K562 (cell line): Measurements from ENCODE around the gene PRKCE. TPM values are rescaled to one million over a fixed set of nuclear protein-coding genes. Genes with fewer than 3 reads are reported as not detected.

ENCODE experiments used
- ATAC-seq: fragments of 200-7000 bp; cut with Tn5 transposase; 3 replicates; pipeline ENCODE4 v1.9.1; 2020; ENCODE audit warnings: moderate library complexity
- BruUV-seq: library from RNA; stranded (reverse); fragments of 400-500 nt; replicated peaks from 2 replicates; lab custom pipeline; 2021; lab: Mats Ljungman, UMichigan
- CTCF ChIA-PET: fragments of 300-600 bp; formaldehyde crosslinking; extraction: SDS; loops from one replicate; lab custom pipeline; 2021; ENCODE audit warnings: low intra/inter-chr PET ratio; lab: Yijun Ruan, JAX
- POLR2A ChIA-PET: fragments of 300-600, 350-650 bp; sonication (Branson Sonifier 250); formaldehyde crosslinking; extraction: SDS; loops from one replicate; lab custom pipeline; 2021; ENCODE audit warnings: antibody characterized with exemption, inconsistent platforms; lab: Yijun Ruan, JAX
- DNase-seq, 4 experiments: peaks; one replicate each; pipeline versions ENCODE4 v3.0.0 to v3.0.0-alpha.2; 2011 to 2018; ENCODE audit warnings: low spot score in 3 of 4, mixed read lengths in 3 of 4; ENCODE audit errors: extremely low read depth in 1 of 4
- FAIRE-seq: peaks from 2 replicates; lab custom pipeline; 2011; peaks lifted over from hg19 to GRCh38; lab: Jason Lieb, UNC
- H2AFZ ChIP-seq: 2 replicates; pipeline ENCODE4 v1.6.0; 2011; ENCODE audit warnings: low read depth, low read length, control low read depth, inconsistent platforms
- H3K27ac ChIP-seq: fragments of 200-600 bp; 3 replicates; pipeline ENCODE4 v1.8.0; 2011; ENCODE audit warnings: low read depth, mild to moderate bottlenecking, control low read depth, inconsistent platforms, low read length, moderate library complexity, mixed read lengths; ENCODE audit errors: extremely low read depth
- H3K27me3 ChIP-seq, 2 experiments: fragments of 300-600 bp in 1 of 2; 2 replicates in 1 of 2; 3 replicates in 1 of 2; pipeline versions ENCODE4 v1.6.0 to v1.8.0; 2011; ENCODE audit warnings: inconsistent platforms in 2 of 2, low read length in 2 of 2, mild to moderate bottlenecking in 1 of 2, mixed read lengths in 1 of 2, moderate library complexity in 1 of 2; ENCODE audit not compliant: control insufficient read depth in 2 of 2, insufficient read depth in 2 of 2
- H3K36me3 ChIP-seq: fragments of 300-600 bp; 3 replicates; pipeline ENCODE4 v1.8.0; 2011; ENCODE audit warnings: mild to moderate bottlenecking, low read length, inconsistent platforms; ENCODE audit not compliant: control insufficient read depth, insufficient read depth
- H3K4me1 ChIP-seq, 2 experiments: fragments of 200-600 bp in 1 of 2; replicated peaks in 1 of 2; 2 replicates in 1 of 2; 3 replicates in 1 of 2; pipeline versions ENCODE4 v1.5.1 to v1.8.0; 2011; ENCODE audit warnings: inconsistent platforms in 2 of 2, low read length in 2 of 2, mild to moderate bottlenecking in 1 of 2, mixed read lengths in 1 of 2, moderate library complexity in 1 of 2; ENCODE audit not compliant: control insufficient read depth in 2 of 2, insufficient read depth in 2 of 2
- H3K4me2 ChIP-seq: 2 replicates; pipeline ENCODE4 v1.6.1; 2011; ENCODE audit warnings: low read length, control low read depth, inconsistent platforms, mixed read lengths; ENCODE audit not compliant: insufficient read depth
- H3K4me3 ChIP-seq: fragments of 200-600 bp; sonication (generic), shearing (Covaris generic); 2 replicates; pipeline ENCODE4 v1.5.1; 2016; ENCODE audit warnings: control low read depth, inconsistent platforms
- H3K79me2 ChIP-seq: fragments of 200-600 bp; 3 replicates; pipeline ENCODE4 v1.8.0; 2011; ENCODE audit warnings: low read length, inconsistent platforms; ENCODE audit not compliant: control insufficient read depth, insufficient read depth
- H3K9ac ChIP-seq, 2 experiments: 2 replicates each; pipeline versions ENCODE4 v1.6.0 to v1.6.1; 2011; ENCODE audit warnings: low read depth in 2 of 2, low read length in 2 of 2, control low read depth in 1 of 2, inconsistent platforms in 1 of 2, mild to moderate bottlenecking in 1 of 2, mixed read lengths in 1 of 2; ENCODE audit not compliant: insufficient read depth in 1 of 2
- H3K9me1 ChIP-seq: one replicate; pipeline ENCODE4 v1.6.0; 2011; ENCODE audit warnings: inconsistent platforms, mild to moderate bottlenecking, low read length, moderate library complexity; ENCODE audit not compliant: control insufficient read depth, insufficient read depth
- H3K9me3 ChIP-seq: replicated peaks from 2 replicates; pipeline ENCODE4 v1.5.1; 2011; ENCODE audit warnings: low read depth, low read length, inconsistent platforms; ENCODE audit not compliant: control insufficient read depth, insufficient read depth
- H4K20me1 ChIP-seq: replicated peaks from 2 replicates; pipeline ENCODE4 v1.6.1; 2011; ENCODE audit warnings: low read length, inconsistent platforms, mixed read lengths; ENCODE audit not compliant: control insufficient read depth, insufficient read depth
- FOSL1 ChIP-seq: fragments of 200-800 bp; sonication (Bioruptor generic); conservative IDR thresholded peaks from 2 replicates; pipeline ENCODE4 v1.6.1; 2016; ENCODE audit warnings: missing genetic modification characterization, missing compliant biosample characterization
- OTX1 ChIP-seq: fragments of 450-650 bp; formaldehyde crosslinking; IDR thresholded peaks from 2 replicates; pipeline ENCODE4 v1.4.0; 2022; ENCODE audit warnings: mild to moderate bottlenecking
- SIX5 ChIP-seq, 2 experiments: IDR thresholded peaks; 2 replicates each; pipeline ENCODE4 v1.6.1; 2011; ENCODE audit warnings: low read length in 2 of 2, borderline replicate concordance in 1 of 2, low read depth in 1 of 2, mild to moderate bottlenecking in 1 of 2, moderate library complexity in 1 of 2; ENCODE audit not compliant: insufficient read depth in 1 of 2
- SMC3 ChIP-seq: conservative IDR thresholded peaks from 2 replicates; pipeline ENCODE4 v1.6.1; 2011; ENCODE audit warnings: low read depth, low read length, improper control_type of control experiment; ENCODE audit not compliant: insufficient read depth
- SPI1 ChIP-seq: IDR thresholded peaks from 2 replicates; pipeline ENCODE4 v1.6.1; 2011; ENCODE audit warnings: low read depth, low read length, control low read depth, borderline replicate concordance
- ZKSCAN8 ChIP-seq: fragments of 200-800 bp; sonication (Bioruptor generic); IDR thresholded peaks from 2 replicates; pipeline ENCODE4 v1.6.1; 2016; ENCODE audit warnings: missing genetic modification characterization, missing compliant biosample characterization
- ZNF695 ChIP-seq: fragments of 450-650 bp; formaldehyde crosslinking; IDR thresholded peaks from 2 replicates; pipeline ENCODE4 v1.4.0; 2020; ENCODE audit warnings: mild to moderate bottlenecking, moderate library complexity
- WGBS: fragments of 100-300 bp; shearing (Covaris generic); methylation state at CpG from one replicate; pipeline ENCODE4 v1.1.6; 2016; ENCODE audit warnings: low coverage, mixed read lengths; ENCODE audit not compliant: insufficient coverage; ENCODE audit errors: missing lambda C conversion rate; 5-methylcytosine and 5-hydroxymethylcytosine counted together
- in situ Hi-C: fragments of 300-500 bp; cut with MboI; formaldehyde crosslinking; loops from 4 replicates; pipeline ENCODE4 v1.15.0; 2018; ENCODE audit warnings: inconsistent platforms, mixed read lengths
- intact Hi-C: fragments of 100-400 bp; cut with micrococcal nuclease; formaldehyde crosslinking; loops from 2 replicates; pipeline ENCODE4 v1.14.2; 2022
- polyA plus RNA-seq, 8 experiments: library from polyadenylated mRNA; depleted of rRNA in 4 of 8; stranded (reverse) in 5 of 8; unstranded in 3 of 8; fragments of >200 nt; fragmentation: Nextera tagmentation in 2 of 8; fragmentation: Illumina TruSeq in 1 of 8; extraction: Ambion mirVana in 2 of 8; extraction: Trizol in 1 of 8; gene quantifications; 2 replicates each; pipeline versions ENCODE4 v1.2.1 to v1.2.3, GENCODE V29; 2011 to 2014; ENCODE audit warnings: inconsistent platforms in 1 of 8, missing spikeins in 1 of 8
- total RNA-seq, 7 experiments: library from RNA; depleted of rRNA in 6 of 7; stranded (reverse); fragments of >200 nt in 6 of 7; fragmentation: Illumina TruSeq in 2 of 7; extraction: Trizol in 2 of 7; gene quantifications; 2 replicates each; pipeline versions ENCODE4 v1.2.1 to v1.2.3, GENCODE V29; 2011 to 2021; ENCODE audit warnings: low replicate concordance in 1 of 7

The PRKCE gene
- total and polyA plus RNA-seq, 9 of the 15 experiments (the other 6 are each of a cell fraction or from before 2014, with no cell fraction given): 0.06 to 1.0 (median 0.22) TPM; not detected in 1

DNA sequence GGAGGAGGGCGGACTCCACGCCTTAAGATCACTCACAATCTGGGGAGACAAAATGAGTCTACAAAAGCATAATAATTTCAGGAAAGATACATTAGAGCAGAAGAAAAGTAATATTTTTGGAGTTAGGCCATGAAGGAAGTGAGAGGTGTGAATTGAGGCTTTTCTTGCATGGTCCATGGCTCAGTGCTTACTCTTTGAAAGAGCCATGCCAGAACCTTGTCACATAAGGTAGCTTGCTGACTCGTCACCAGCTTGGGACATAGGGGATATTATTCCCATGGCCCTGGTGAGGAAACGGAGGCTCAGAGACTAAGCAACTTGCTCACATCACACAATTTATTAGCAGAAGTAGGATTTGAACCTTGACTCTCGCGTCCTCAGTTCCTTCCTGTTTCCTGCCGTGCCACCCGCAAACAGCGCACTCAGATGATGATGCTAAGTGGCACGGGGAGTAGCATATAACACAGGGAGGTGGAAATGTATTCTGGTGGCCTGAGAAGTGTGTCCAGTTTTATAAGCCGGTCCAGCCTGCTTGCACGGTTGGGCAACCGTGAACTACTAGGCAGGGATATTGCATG is 333.5 kb downstream of the PRKCE start (continued):
- TF ChIP-seq ZNF695 (CRISPR knock-in tag) (no peak), FOSL1 (tag) (no peak), OTX1 (CRISPR knock-in tag) (no peak), SMC3 (no peak), ZKSCAN8 (no peak)

- in situ Hi-C loops: loop anchor here (5.0 to 25.0 kb wide), 2 partner anchors 666 to 1326 kb away; no protein-coding TSS in a partner anchor
- WGBS: 0% methylated on average over 5 of the region's 5 CpGs
- peaks cover 15 to 74% of the 10 kb centered on the region in 2 experiments for H3K27me3 ChIP-seq
- no peaks in the 10 kb centered on the region; the same call in 1 of the 2 replicates for H4K20me1 ChIP-seq
- DNase-seq (no peak), ATAC-seq (no peak), FAIRE-seq (no peak)
- no peaks in the 10 kb centered on the region for H3K79me2 ChIP-seq
- H2AFZ ChIP-seq: no peak overlapping the region
- H3K4me1 ChIP-seq: no peaks in the 10 kb centered on the region
- no peak overlapping the region for H3K4me3 ChIP-seq
- no peaks in the 10 kb centered on the region for H3K9me3 ChIP-seq
- no peak overlapping the region for H3K27ac ChIP-seq
- POLR2A ChIA-PET: no interaction called here
- CTCF ChIA-PET: no interaction called here
- H3K9me1 ChIP-seq: no peaks in the 10 kb centered on the region
- H3K9ac ChIP-seq: no peak overlapping the region
- no peaks in the 10 kb centered on the region for H3K36me3 ChIP-seq
- no TSS peak for BruUV-seq
- intact Hi-C loops: no loop called here
- TF ChIP-seq SIX5 (IDR thresholded peaks at IDR 0.05; ENCODE audit: borderline replicate concordance in 1 of 2, insufficient read depth in 1 of 2, low read depth in 1 of 2, low read length in 2 of 2) (no peak), SPI1 (peak; percentile 59; the same call in 1 of the 2 replicates)
- H3K4me2 ChIP-seq: no peak overlapping the region
These were observed 335.0 kb downstream of the PRKCE start for GRCh38 chr2:45986509-45986908.
